Stimulated activated CD4-positive, alpha-beta T cell treated with anti-CD3 and anti-CD28 coated beads, Interleukin-1b, Interleukin-23, amount 100 ng/mL, for 1 hour (primary cell): Measurements from ENCODE around the gene SP3.

Experiments used
- DNase-seq, 2 donors: peaks; one replicate each; pipeline ENCODE4 v3.0.0-alpha.2; 2020; ENCODE audit warnings: low read depth in 2 of 2

The SP3 gene

GRCh38 chr2:173942861-173943523 is 22.2 kb downstream of the SP3 start:
- no peak for DNase-seq

GRCh38 chr2:173941567-173941966 is 23.6 kb downstream of the SP3 start:
- no peak for DNase-seq

GRCh38 chr2:173940208-173941020 is 24.8 kb downstream of the SP3 start:
- DNase-seq: no peak

- no peak for DNase-seq
Measured at GRCh38 chr2:173938700-173939384, 26.3 kb downstream of the SP3 start.

- no peak for DNase-seq
Measured at GRCh38 chr2:173935305-173935704, 29.9 kb downstream of the SP3 start.

GRCh38 chr2:173934895-173935294 is 30.3 kb downstream of the SP3 start:
- DNase-seq: no peak

- no peak for DNase-seq
Measured at GRCh38 chr2:173931751-173932150, 33.4 kb downstream of the SP3 start.

GRCh38 chr2:173929441-173929840 is 35.7 kb downstream of the SP3 start:
- no peak for DNase-seq

- no peak for DNase-seq
Measured at GRCh38 chr2:173926875-173927274, 38.3 kb downstream of the SP3 start.

- DNase-seq: no peak
Measured at GRCh38 chr2:173924285-173924684, 40.9 kb downstream of the SP3 start.

GRCh38 chr2:173922760-173923159 is 42.4 kb downstream of the SP3 start:
- DNase-seq: no peak

- DNase-seq: no peak
Measured at GRCh38 chr2:173922068-173922467, 43.1 kb downstream of the SP3 start.

- no peak for DNase-seq
Measured at GRCh38 chr2:173914055-173914927, 50.9 kb downstream of the SP3 start.

GRCh38 chr2:173909846-173910245 is 55.3 kb downstream of the SP3 start:
- no peak for DNase-seq

GRCh38 chr2:173906626-173907025 is 58.5 kb downstream of the SP3 start:
- no peak for DNase-seq

- DNase-seq: no peak
Measured at GRCh38 chr2:173903601-173904394, 61.4 kb downstream of the SP3 start.

GRCh38 chr2:173898996-173899395 is 66.2 kb downstream of the SP3 start:
- no peak for DNase-seq

GRCh38 chr2:173898178-173898668 is 67.0 kb downstream of the SP3 start:
- DNase-seq: no peak

GRCh38 chr2:173896755-173897154 is 68.4 kb downstream of the SP3 start:
- no peak for DNase-seq

GRCh38 chr2:173892341-173892740 is 72.8 kb downstream of the SP3 start:
- no peak for DNase-seq
